Measurements from ENCODE around the gene CHCT1.

Gene CHCT1

DNA sequence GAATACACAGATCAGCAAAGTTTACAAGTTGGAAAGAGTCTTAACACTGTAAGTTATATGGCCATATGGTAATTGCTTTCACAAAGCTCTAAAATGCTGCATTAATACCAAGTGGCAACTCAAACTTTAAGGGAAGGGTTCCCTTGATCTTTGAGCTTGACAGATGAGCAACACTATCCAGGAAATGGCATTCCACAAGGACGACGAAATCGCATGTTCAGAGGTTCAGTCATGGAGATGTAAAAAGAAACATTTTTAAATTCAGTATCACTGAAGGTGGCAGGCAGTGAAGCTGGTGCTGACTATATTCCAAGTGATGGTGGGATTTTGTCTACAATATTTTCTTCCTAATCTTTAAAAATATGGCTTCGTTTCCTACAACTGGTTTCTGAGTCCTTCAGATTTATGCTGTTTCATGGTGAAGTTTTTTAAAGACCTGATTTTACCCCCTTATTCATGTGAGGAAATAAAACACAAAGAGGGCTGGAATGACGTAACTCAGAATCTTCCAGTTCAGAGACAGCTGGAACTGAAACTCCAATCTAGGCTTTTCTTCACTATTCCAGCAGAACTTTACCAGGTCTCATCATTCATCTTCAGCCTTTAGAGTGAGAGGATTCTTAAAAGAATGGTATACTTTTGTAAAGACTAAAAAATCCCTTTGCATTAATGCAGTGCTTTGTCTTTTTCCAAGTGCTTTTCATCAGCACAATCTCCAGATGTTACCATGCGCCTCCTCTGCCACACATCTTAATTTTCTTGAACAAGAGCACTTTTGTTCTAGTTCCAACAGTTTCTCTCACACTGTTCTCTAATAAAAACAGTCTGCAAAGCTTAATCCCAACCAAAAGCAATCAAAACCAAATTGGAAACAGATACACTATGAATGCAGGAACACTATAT, 20.2 kb downstream of the CHCT1 start:
- Mint-ChIP-seq H3K4me3 (no peak overlapping the region), H3K36me3 (peaks cover 3 to 4% of the 10 kb centered on the region in 2 donors), H3K9me3 (no peaks in the 10 kb centered on the region), H3K4me1 (no peaks in the 10 kb centered on the region), H3K27ac (no peak overlapping the region), H3K27me3 (no peaks in the 10 kb centered on the region)
- no peak for ATAC-seq (replicated peaks)
- DNase-seq = no peak

DNA sequence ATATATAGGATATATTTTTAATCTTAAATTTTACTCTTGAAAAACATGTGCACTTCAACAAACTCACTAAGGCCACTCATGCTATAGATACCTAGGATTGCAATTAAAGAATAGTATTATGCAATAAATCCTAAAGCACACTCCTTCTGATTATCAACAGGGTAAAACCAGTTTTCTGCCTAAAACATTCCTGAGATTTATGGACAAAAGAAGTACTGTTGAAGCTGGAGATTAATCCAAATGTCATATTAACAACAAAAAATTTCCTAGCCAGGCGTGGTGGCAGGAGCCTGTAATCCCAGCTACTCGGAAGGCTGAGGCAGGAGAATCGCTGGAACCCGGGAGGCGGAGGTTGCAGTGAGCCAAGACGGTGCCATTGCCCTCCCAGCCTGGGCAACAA, 21.4 kb downstream of the CHCT1 start:
- Mint-ChIP-seq H3K4me3 (no peak overlapping the region), H3K9me3 (no peaks in the 10 kb centered on the region), H3K27me3 (no peaks in the 10 kb centered on the region), H3K36me3 (peaks cover 7 to 12% of the 10 kb centered on the region in 2 donors), H3K4me1 (no peaks in the 10 kb centered on the region), H3K27ac (no peak overlapping the region)
- DNase-seq (no peak), ATAC-seq (replicated peaks) (no peak)

DNA sequence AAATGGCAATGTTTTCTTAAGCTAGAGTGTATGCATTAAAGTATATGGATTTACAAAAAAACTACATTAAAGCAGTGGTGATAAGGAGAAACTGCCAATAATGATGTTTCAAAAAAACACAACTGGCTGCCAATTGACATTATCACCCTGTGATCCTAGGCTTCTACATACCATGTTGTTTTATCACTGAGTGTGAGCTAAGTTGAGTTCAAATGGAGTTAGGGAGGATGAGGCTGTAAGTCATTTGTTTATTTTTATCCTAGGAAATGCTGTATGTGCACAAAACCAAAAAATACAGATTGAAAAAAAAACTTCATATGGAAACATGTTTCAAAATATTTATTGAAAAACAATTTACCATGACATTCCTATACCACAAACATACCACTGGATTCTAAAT, 22.9 kb downstream of the CHCT1 start:
- Mint-ChIP-seq H3K27ac (no peak overlapping the region), H3K9me3 (no peaks in the 10 kb centered on the region), H3K27me3 (no peaks in the 10 kb centered on the region), H3K36me3 (peaks cover 7 to 17% of the 10 kb centered on the region in 2 donors), H3K4me1 (no peaks in the 10 kb centered on the region), H3K4me3 (no peak overlapping the region)
- DNase-seq (no peak), ATAC-seq (replicated peaks) (no peak)

DNA sequence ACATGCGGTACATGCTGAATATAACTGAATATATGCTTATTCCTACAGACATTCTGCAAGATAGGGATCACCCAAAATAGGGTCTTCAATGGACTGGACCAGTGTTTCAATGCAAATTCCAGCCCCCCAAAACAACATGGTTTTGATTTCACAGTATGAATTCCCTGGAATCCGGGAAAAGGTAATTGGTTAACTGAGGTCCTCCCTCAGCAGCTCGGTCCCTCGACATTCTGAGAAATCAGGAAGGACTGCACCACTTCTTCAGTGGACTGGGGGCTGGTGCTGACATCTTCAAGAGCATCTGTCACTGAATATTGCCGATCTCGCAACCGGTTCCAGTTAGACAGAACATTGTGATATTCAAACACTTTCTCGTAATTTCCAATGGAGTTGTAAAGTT, 25.1 kb downstream of the CHCT1 start:
- ATAC-seq (replicated peaks) (no peak), DNase-seq (no peak)
- Mint-ChIP-seq H3K9me3 (no peaks in the 10 kb centered on the region), H3K27ac (no peak overlapping the region), H3K4me1 (no peaks in the 10 kb centered on the region), H3K36me3 (peaks cover 13 to 27% of the 10 kb centered on the region in 2 donors), H3K4me3 (no peak overlapping the region), H3K27me3 (no peaks in the 10 kb centered on the region)

DNA sequence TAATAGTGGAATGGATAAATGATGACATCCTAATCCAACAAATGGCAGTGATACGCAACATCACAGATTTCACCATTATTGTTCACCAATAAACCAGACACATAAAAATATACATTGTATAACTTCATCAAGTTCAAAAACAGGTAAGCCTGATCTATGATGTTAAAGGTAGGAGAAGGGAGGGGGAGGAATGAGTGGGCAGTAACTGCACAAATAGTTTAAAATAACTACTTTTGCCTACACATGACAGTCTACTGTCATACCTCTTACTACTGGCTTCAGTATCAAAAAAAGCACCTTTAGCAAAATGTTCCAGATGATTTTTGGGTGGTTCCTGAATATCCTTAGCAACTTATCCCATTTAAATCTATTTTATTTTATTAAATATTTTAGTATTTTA, 28.8 kb downstream of the CHCT1 start:
- ATAC-seq (replicated peaks) (no peak), DNase-seq (no peak)
- H3K36me3 Mint-ChIP-seq = peaks cover 24 to 40% of the 10 kb centered on the region in 2 donors
- no peak overlapping the region for H3K4me3 Mint-ChIP-seq
- no peaks in the 10 kb centered on the region for H3K9me3 Mint-ChIP-seq
- no peaks in the 10 kb centered on the region for H3K4me1 Mint-ChIP-seq
- H3K27me3 Mint-ChIP-seq = no peaks in the 10 kb centered on the region
- no peak overlapping the region for H3K27ac Mint-ChIP-seq

DNA sequence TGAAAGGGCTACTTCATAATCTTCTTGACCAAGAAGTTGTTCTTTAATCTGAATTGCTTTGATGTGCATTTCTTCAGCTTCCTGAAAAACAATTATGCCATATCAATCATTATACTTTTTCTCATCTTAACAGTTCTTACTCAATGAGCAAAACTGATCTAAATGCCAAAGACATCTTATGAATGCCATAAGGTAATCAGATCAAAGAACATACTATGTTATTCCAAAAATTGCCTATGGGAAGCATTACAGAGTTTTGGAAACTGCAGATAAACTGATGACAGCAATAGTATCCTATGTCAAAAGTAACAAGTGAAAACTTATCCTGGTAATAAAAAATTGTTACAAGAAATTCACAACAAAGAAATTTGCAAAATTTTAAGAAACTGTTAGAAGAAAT, 29.7 kb downstream of the CHCT1 start:
- H3K4me1 Mint-ChIP-seq = no peaks in the 10 kb centered on the region
- H3K27ac Mint-ChIP-seq = no peak overlapping the region
- H3K9me3 Mint-ChIP-seq = no peaks in the 10 kb centered on the region
- H3K27me3 Mint-ChIP-seq = no peaks in the 10 kb centered on the region
- ATAC-seq (replicated peaks) (no peak), DNase-seq (no peak)
- no peak overlapping the region for H3K4me3 Mint-ChIP-seq
- H3K36me3 Mint-ChIP-seq = peaks cover 27 to 47% of the 10 kb centered on the region in 2 donors

DNA sequence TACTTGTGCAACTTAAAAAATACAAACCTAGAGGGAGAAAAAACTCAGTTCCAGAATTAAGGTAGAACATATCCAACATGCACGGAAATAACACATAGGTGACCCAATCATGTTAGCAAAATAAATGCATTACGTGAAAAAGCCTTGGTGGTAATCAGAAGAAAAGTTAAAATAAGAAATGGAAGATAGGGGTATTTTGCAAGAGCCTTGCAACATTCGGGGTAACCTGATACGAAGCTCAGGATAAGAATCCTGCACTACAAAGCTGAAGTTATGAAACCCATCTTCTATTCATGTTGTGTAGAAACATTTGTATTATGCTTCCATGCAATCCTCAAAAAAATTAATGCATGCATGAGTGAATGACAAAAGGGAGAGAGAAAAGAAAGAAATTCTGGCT, 33.1 kb downstream of the CHCT1 start:
- DNase-seq (no peak), ATAC-seq (replicated peaks) (no peak)
- Mint-ChIP-seq H3K27ac (no peak overlapping the region), H3K4me1 (no peaks in the 10 kb centered on the region), H3K4me3 (no peak overlapping the region), H3K36me3 (peaks cover 39 to 44% of the 10 kb centered on the region in 2 donors), H3K27me3 (no peaks in the 10 kb centered on the region), H3K9me3 (peaks cover 0 to 1% of the 10 kb centered on the region in 2 donors)

DNA sequence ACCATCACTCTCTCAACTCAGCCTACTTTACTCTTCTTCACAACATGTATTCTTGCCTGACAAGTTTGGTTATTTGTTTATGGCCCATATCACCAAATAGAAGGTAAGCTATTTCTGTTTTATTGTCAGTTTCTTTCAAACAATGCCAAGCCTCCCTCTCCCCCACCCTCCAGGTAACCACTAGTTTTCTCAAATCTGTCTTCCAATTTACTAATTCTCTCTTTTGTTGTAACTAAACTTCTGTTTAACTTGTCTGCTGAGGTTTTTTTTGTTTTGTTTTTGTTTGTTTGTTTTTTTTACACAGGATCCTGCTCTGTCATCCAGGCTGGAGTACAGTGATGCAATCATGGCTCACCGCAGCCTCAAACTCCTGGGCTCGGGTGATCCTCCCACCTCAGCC, 34.9 kb downstream of the CHCT1 start:
- Mint-ChIP-seq H3K4me3 (no peak overlapping the region), H3K4me1 (no peaks in the 10 kb centered on the region), H3K36me3 (peaks cover 33 to 35% of the 10 kb centered on the region in 2 donors), H3K27ac (peak overlapping the region; percentile 79), H3K27me3 (no peaks in the 10 kb centered on the region), H3K9me3 (peaks cover 0 to 1% of the 10 kb centered on the region in 2 donors)
- DNase-seq (no peak), ATAC-seq (replicated peaks) (no peak)

DNA sequence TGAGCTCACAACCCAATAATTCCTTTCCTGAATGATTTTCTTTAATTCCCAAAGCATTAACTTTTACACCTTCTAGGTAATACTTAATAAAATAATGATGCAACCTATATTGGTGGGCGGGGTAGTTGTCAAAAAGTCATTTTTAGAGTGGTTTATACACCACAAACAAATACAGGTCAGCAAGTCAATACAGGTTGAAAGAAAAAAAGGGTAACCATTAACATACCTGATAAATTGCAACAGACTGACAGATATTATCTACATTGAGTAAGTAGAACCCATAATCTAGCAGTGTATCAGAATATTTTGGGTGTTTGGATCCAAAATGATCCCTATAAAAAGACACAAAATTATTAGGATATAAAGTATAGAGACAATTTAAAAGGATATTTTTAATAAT, 39.3 kb downstream of the CHCT1 start:
- Mint-ChIP-seq H3K9me3 (peaks cover 0 to 1% of the 10 kb centered on the region in 2 donors), H3K4me1 (no peaks in the 10 kb centered on the region), H3K27ac (no peak overlapping the region), H3K36me3 (peaks cover 28 to 34% of the 10 kb centered on the region in 2 donors), H3K4me3 (no peak overlapping the region), H3K27me3 (no peaks in the 10 kb centered on the region)
- DNase-seq = no peak
- no peak for ATAC-seq (replicated peaks)

DNA sequence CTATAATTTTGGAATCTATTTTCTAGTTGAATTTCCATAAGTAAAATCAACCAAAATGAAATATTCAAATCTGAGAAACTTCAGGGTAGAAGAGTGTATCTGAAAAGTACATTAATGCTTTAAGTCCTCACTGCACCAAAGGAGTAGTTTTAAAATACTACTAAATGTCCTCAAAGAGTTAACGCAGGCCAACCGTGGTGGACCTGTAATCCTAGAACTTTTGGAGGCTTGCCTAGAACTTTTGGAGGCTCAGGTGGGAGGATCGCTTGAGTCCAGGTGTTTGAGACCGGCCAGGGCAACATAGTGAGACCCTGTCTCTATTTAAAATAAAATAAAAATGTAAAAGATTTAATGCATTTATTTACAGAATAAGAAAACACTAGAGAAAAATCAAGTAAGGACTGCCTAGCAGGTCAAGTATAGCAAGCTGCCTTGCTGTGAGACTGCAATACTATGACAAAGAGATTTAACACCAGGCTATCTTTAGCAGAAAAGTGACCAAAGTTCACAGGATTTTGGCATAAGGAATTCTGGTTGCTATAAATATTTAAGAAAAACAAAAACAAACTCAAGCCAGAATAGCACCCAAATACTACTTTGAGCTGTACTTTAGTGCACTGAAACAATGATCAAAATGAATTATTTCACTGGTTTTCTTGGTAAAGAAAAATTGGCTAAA, 41.0 kb downstream of the CHCT1 start:
- Mint-ChIP-seq H3K36me3 (peaks cover 13 to 26% of the 10 kb centered on the region in 2 donors), H3K4me1 (no peaks in the 10 kb centered on the region), H3K27me3 (no peaks in the 10 kb centered on the region), H3K9me3 (no peaks in the 10 kb centered on the region), H3K4me3 (no peak overlapping the region), H3K27ac (no peak overlapping the region)
- ATAC-seq (replicated peaks) = no peak
- no peak for DNase-seq

DNA sequence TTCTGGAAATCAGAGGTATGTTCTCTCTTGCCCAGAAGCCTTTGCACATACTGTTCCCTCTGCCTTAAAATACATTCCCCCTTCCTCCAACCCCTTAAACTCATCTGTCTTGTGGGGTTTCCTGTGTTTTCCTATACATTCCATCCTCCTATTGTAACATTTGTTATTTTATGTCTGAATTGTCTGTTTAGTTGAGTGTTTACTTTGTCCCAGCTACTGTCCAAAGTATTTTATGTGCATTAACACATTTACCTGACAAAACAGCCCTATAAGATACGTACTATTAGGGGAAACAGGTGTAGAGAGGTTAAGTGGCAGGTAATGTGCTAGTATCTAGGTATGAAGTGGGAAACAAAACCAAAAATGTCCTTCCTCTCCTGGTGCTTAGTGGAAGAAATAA, 42.1 kb downstream of the CHCT1 start:
- ATAC-seq (replicated peaks) (no peak), DNase-seq (no peak)
- Mint-ChIP-seq H3K4me1 (no peaks in the 10 kb centered on the region), H3K27ac (no peak overlapping the region), H3K9me3 (no peaks in the 10 kb centered on the region), H3K27me3 (no peaks in the 10 kb centered on the region), H3K4me3 (no peak overlapping the region), H3K36me3 (peaks cover 7 to 22% of the 10 kb centered on the region in 2 donors)

DNA sequence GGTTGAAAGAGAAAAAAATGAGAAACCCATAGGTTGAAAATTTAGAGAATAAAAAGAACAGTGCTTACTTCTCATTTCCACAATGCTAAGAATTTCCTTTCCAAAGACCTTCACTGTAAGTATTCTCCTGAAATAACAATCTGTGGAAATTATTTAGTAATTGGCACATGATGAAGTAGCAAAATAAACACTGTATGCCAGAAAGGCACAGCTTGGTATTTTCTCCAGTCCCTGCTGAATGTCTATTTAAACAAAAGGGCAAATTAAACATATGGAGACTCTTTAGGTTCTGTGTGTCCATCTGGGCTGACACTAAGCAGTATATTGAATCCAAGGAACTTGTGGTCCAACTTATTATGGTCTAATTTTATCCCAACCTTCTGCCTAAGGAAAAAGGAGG, 46.1 kb downstream of the CHCT1 start:
- Mint-ChIP-seq H3K36me3 (peaks cover 23 to 46% of the 10 kb centered on the region in 2 donors), H3K27ac (no peak overlapping the region), H3K9me3 (peaks cover 0 to 2% of the 10 kb centered on the region in 2 donors), H3K27me3 (no peaks in the 10 kb centered on the region), H3K4me3 (no peak overlapping the region), H3K4me1 (peaks cover 4 to 12% of the 10 kb centered on the region in 2 donors)
- ATAC-seq (replicated peaks) = no peak
- DNase-seq = no peak

DNA sequence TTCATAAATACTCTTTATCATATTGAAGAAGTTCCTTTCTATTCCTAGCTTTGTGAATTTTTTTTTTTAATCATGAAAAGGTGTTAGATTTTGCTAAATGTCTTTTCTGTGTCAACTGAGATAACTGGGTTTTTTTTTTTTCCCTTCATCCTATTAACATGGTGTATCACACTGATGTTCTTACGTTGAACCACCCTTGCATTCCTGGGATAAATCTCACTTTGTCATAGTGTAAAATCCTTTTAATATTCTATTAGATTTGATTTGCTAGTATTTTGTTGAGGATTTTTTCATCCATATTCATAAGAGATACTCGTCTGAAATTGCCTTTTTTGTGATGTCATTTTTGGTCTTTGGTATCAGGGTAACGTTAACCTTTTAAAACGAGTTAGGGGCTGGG, 49.2 kb downstream of the CHCT1 start:
- peaks cover 20 to 42% of the 10 kb centered on the region in 2 donors for H3K36me3 Mint-ChIP-seq
- peaks cover 0 to 2% of the 10 kb centered on the region in 2 donors for H3K9me3 Mint-ChIP-seq
- H3K4me1 Mint-ChIP-seq = peaks cover 4 to 12% of the 10 kb centered on the region in 2 donors
- no peak for DNase-seq
- no peak for ATAC-seq (replicated peaks)
- H3K27me3 Mint-ChIP-seq = no peaks in the 10 kb centered on the region
- H3K27ac Mint-ChIP-seq = no peak overlapping the region
- H3K4me3 Mint-ChIP-seq = no peak overlapping the region

DNA sequence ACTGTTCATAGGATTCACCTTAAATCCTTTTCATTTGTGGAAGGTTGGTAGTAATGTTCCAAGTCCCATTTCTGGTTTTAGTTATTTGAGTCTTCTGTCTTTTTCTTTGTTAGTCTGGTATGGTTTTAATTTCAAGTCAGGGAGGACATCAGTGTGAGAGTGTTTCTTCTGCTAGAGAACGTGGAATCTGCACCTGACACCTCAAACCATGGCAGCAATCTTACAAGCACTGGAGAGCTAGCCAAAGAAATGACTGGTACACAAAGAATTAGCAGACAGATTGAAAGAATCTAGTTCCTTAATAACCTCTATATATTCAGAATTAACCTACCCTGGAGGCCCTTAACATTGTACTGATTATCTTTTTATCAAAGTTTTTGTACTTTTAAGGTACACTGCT, 50.2 kb downstream of the CHCT1 start:
- H3K36me3 Mint-ChIP-seq = peaks cover 23 to 44% of the 10 kb centered on the region in 2 donors
- DNase-seq (no peak), ATAC-seq (replicated peaks) (no peak)
- peaks cover 4 to 12% of the 10 kb centered on the region in 2 donors for H3K4me1 Mint-ChIP-seq
- H3K4me3 Mint-ChIP-seq = no peak overlapping the region
- H3K27ac Mint-ChIP-seq = no peak overlapping the region
- no peaks in the 10 kb centered on the region for H3K27me3 Mint-ChIP-seq
- H3K9me3 Mint-ChIP-seq = peaks cover 0 to 2% of the 10 kb centered on the region in 2 donors

DNA sequence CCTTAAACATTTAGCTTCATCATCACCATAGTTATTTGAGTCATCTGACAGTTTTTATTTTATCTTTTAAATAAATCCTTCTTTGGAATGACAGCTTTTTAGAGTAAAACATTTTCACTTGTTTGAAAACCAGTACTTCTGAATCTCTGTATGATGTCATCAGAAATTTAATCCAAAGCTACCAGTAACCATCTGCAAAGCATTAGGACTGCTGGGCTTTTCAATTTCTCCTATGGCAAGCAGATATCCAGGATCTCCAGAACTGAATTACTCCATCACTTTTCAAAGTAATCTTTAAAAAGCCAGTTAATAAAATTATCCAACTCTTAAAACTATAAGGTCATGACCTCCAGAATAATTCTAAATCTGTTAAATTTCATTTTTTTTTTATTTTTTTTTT, 51.5 kb downstream of the CHCT1 start:
- peaks cover 23 to 40% of the 10 kb centered on the region in 2 donors for H3K36me3 Mint-ChIP-seq
- no peaks in the 10 kb centered on the region for H3K27me3 Mint-ChIP-seq
- peaks cover 4 to 12% of the 10 kb centered on the region in 2 donors for H3K4me1 Mint-ChIP-seq
- peaks cover 0 to 2% of the 10 kb centered on the region in 2 donors for H3K9me3 Mint-ChIP-seq
- DNase-seq (no peak), ATAC-seq (replicated peaks) (no peak)
- H3K27ac Mint-ChIP-seq = no peak overlapping the region
- H3K4me3 Mint-ChIP-seq = no peak overlapping the region

Measured in stimulated activated naive B cell treated with anti-CD40 and anti-IgM and Interleukin-4, amounts not matched to agents 10 μg/mL and 1 μg/mL and 100 μg/mL, for 72 hours (primary cell).